ENCODE data around the gene CHDH. TPM values are rescaled to one million over a fixed set of nuclear protein-coding genes. Genes with fewer than 3 reads are reported as not detected.

The CHDH gene
- total and polyA plus RNA-seq, 2 experiments from 2014 or later, result 2.3 to 6.6 TPM

DNA sequence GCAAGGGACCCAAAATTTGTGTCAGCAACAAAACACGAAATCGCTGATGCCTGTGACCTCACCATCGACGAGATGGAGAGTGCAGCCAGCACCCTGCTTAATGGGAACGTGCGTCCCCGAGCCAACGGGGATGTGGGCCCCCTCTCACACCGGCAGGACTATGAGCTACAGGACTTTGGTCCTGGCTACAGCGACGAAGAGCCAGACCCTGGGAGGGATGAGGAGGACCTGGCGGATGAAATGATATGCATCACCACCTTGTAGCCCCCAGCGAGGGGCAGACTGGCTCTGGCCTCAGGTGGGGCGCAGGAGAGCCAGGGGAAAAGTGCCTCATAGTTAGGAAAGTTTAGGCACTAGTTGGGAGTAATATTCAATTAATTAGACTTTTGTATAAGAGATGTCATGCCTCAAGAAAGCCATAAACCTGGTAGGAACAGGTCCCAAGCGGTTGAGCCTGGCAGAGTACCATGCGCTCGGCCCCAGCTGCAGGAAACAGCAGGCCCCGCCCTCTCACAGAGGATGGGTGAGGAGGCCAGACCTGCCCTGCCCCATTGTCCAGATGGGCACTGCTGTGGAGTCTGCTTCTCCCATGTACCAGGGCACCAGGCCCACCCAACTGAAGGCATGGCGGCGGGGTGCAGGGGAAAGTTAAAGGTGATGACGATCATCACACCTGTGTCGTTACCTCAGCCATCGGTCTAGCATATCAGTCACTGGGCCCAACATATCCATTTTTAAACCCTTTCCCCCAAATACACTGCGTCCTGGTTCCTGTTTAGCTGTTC is 34.9 kb downstream of the CHDH start:
- DNase-seq (ENCODE audit: low spot score) (no peak), ATAC-seq (no peak; the same call in 2 of the 3 replicates)
- H3K27me3 ChIP-seq (ENCODE audit: insufficient read depth), result no peaks in the 10 kb centered on the region
- H3K27ac Mint-ChIP-seq, result no peak overlapping the region; the same call in 1 of the 2 replicates
- H3K4me1 ChIP-seq (ENCODE audit: insufficient read depth), result no peaks in the 10 kb centered on the region
- no peaks in the 10 kb centered on the region for H3K79me2 ChIP-seq (replicated peaks; ENCODE audit: insufficient read depth)
- no peaks in the 10 kb centered on the region for H3K9me2 ChIP-seq (ENCODE audit: insufficient read depth)
- H3K36me3 Mint-ChIP-seq (ENCODE audit: low read depth), result no peaks in the 10 kb centered on the region
- no peaks in the 10 kb centered on the region for H3K4me1 Mint-ChIP-seq
- H2AFZ ChIP-seq, result no peak overlapping the region
- no peak overlapping the region for H3K27ac ChIP-seq (ENCODE audit: low read depth)
- H3K36me3 ChIP-seq (ENCODE audit: insufficient read depth), result no peaks in the 10 kb centered on the region
- no peaks in the 10 kb centered on the region for H3F3A ChIP-seq (replicated peaks; ENCODE audit: low read depth)
- no peak overlapping the region for H3K4me2 ChIP-seq
- H4K20me1 ChIP-seq (replicated peaks; ENCODE audit: insufficient read depth), result no peaks in the 10 kb centered on the region
- no peaks in the 10 kb centered on the region for H3K9me3 Mint-ChIP-seq
- no peak for TF ChIP-seq EZH2 (IDR thresholded peaks at IDR 0.05; ENCODE audit: low read depth, unreplicated experiment)
- no peak for TF ChIP-seq JUNB (IDR thresholded peaks at IDR 0.05; ENCODE audit: unreplicated experiment)
- TF ChIP-seq STAT1 (IDR thresholded peaks at IDR 0.05; ENCODE audit: unreplicated experiment), result no peak
- no peak for TF ChIP-seq CTCF (conservative IDR thresholded peaks at IDR 0.05; ENCODE audit: low read depth in 2 of 2)
- no peak for TF ChIP-seq ZNF114 (CRISPR knock-in tag; IDR thresholded peaks at IDR 0.05)
- TF ChIP-seq, protein P1, sequence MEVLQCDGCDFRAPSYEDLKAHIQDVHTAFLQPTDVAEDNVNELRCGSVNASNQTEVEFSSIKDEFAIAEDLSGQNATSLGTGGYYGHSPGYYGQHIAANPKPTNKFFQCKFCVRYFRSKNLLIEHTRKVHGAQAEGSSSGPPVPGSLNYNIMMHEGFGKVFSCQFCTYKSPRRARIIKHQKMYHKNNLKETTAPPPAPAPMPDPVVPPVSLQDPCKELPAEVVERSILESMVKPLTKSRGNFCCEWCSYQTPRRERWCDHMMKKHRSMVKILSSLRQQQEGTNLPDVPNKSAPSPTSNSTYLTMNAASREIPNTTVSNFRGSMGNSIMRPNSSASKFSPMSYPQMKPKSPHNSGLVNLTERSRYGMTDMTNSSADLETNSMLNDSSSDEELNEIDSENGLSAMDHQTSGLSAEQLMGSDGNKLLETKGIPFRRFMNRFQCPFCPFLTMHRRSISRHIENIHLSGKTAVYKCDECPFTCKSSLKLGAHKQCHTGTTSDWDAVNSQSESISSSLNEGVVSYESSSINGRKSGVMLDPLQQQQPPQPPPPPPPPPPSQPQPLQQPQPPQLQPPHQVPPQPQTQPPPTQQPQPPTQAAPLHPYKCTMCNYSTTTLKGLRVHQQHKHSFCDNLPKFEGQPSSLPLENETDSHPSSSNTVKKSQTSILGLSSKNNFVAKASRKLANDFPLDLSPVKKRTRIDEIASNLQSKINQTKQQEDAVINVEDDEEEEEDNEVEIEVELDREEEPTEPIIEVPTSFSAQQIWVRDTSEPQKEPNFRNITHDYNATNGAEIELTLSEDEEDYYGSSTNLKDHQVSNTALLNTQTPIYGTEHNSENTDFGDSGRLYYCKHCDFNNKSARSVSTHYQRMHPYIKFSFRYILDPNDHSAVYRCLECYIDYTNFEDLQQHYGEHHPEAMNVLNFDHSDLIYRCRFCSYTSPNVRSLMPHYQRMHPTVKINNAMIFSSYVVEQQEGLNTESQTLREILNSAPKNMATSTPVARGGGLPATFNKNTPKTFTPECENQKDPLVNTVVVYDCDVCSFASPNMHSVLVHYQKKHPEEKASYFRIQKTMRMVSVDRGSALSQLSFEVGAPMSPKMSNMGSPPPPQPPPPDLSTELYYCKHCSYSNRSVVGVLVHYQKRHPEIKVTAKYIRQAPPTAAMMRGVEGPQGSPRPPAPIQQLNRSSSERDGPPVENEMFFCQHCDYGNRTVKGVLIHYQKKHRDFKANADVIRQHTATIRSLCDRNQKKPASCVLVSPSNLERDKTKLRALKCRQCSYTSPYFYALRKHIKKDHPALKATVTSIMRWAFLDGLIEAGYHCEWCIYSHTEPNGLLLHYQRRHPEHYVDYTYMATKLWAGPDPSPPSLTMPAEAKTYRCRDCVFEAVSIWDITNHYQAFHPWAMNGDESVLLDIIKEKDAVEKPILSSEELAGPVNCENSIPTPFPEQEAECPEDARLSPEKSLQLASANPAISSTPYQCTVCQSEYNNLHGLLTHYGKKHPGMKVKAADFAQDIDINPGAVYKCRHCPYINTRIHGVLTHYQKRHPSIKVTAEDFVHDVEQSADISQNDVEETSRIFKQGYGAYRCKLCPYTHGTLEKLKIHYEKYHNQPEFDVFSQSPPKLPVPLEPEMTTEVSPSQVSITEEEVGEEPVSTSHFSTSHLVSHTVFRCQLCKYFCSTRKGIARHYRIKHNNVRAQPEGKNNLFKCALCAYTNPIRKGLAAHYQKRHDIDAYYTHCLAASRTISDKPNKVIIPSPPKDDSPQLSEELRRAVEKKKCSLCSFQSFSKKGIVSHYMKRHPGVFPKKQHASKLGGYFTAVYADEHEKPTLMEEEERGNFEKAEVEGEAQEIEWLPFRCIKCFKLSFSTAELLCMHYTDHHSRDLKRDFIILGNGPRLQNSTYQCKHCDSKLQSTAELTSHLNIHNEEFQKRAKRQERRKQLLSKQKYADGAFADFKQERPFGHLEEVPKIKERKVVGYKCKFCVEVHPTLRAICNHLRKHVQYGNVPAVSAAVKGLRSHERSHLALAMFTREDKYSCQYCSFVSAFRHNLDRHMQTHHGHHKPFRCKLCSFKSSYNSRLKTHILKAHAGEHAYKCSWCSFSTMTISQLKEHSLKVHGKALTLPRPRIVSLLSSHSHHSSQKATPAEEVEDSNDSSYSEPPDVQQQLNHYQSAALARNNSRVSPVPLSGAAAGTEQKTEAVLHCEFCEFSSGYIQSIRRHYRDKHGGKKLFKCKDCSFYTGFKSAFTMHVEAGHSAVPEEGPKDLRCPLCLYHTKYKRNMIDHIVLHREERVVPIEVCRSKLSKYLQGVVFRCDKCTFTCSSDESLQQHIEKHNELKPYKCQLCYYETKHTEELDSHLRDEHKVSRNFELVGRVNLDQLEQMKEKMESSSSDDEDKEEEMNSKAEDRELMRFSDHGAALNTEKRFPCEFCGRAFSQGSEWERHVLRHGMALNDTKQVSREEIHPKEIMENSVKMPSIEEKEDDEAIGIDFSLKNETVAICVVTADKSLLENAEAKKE (CRISPR knock-in tag; IDR thresholded peaks at IDR 0.05), result no peak
- TF ChIP-seq REST (IDR thresholded peaks at IDR 0.05; ENCODE audit: unreplicated experiment), result no peak
- TF ChIP-seq ZNF331 (CRISPR knock-in tag; IDR thresholded peaks at IDR 0.05; ENCODE audit: low read depth), result no peak
- no peak for TF ChIP-seq EZH2phosphoT487 (IDR thresholded peaks at IDR 0.05; ENCODE audit: unreplicated experiment)
- no peak for TF ChIP-seq ETS1 (IDR thresholded peaks at IDR 0.05)
- TF ChIP-seq POLR2AphosphoS5 (IDR thresholded peaks at IDR 0.05; ENCODE audit: low read depth), result no peak
- TF ChIP-seq CREB1 (CRISPR knock-in tag; IDR thresholded peaks at IDR 0.05; ENCODE audit: low read depth), result no peak
- TF ChIP-seq NANOG (IDR thresholded peaks at IDR 0.05; ENCODE audit: borderline replicate concordance), result no peak
- H3K4me3 ChIP-seq, result no peak overlapping the region
- no peak overlapping the region for H3K4me3 Mint-ChIP-seq
- H3K27me3 Mint-ChIP-seq (ENCODE audit: insufficient read depth, low read depth, poor library complexity), result peaks cover 4% of the 10 kb centered on the region
